Measurements from ENCODE around the gene ATXN1L.

DNA sequence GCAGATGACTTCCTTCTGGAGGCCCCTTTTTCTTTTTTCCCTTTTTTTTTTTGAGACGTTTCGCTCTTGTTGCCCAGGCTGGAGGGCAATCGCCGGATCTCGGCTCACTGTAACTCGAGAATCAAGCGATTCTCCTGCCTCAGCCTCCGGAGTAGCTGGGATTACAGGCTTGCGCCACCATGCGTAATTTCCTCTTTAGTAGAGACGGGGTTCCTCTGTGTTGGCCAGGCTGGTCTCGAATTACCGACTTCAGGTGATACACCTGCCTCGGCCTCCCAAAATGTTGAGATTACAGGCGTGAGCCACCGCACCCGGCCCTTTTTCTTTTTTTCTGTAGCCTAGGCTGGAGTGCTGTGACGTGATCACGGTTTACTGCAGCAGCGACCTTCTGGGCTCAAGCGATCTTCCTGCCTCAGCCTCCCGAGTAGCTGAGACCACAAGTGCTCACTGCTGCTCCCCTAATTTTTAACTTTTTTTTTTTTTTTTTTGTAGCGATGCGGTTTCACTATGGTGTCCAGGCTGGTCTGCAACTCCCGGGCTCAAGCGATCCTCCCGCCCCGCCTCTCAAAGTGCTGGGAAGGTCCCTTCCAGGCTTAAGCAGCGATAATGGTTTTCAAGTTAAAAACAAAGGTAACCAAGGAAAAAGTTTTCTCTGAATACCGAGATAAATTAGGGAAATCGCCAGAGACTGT, 48.6 kb downstream of the ATXN1L start:
- TF ChIP-seq CTCF (IDR thresholded peaks at IDR 0.05) (peak in 1 of 6 experiments; percentile 6), EP300 (IDR thresholded peaks at IDR 0.05) (no peak)

All from upper lobe of left lung (tissue), 4 donors.